HFF-Myc (cell line): ENCODE measurements around the gene SPRED2.

Source experiments
- DNase-seq: peaks from one replicate; pipeline ENCODE4 v3.0.0-alpha.2; 2011; ENCODE audit warnings: low read depth; ENCODE audit errors: extremely low read depth
- H3K4me3 ChIP-seq: replicated peaks from 2 replicates; pipeline ENCODE4 v1.5.1; 2011; ENCODE audit warnings: low read depth, mild to moderate bottlenecking, control low read depth, low read length
- CTCF ChIP-seq: IDR thresholded peaks from 2 replicates; pipeline ENCODE4 v1.5.1; 2012; ENCODE audit warnings: mild to moderate bottlenecking, low read depth, low read length, control low read depth; ENCODE audit errors: missing control alignments

SPRED2 gene

DNA sequence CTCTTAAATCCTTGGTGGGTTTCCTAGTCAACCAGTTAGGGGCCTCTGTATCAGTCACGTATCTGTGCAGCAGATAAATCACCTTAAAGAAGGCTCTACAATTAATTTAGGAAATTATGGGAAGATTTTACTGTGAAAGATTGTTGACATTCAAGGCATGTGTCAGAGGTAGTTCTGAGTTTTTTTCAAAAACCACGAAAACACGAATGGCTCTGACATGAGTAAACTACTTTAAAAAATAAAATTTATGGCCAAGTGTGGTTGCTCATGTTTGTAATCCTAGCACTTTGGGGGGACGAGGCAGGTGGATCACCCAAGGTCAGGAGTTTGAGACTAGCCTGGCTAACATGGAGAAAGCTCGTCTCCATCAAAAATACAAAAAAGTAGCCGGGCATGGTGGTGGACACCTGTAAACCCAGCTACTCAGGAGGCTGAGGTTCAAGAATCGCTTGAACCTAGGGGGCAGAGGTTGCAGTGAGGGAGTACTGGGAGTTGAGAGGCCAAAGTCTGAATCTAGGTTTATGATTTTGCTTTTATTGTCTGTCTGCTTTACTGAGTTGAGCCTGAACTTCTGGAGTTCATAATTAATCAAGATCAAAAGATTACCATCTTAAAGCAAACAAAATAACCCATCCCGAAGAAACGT is 77.1 kb downstream of the SPRED2 start:
- no peak overlapping the region for H3K4me3 ChIP-seq
- no peak for DNase-seq
- no peak for TF ChIP-seq CTCF

- DNase-seq, result no peak
- no peak overlapping the region for H3K4me3 ChIP-seq
- TF ChIP-seq CTCF, result no peak
Measured at GRCh38 chr2:65354773-65355172, 77.6 kb downstream of the SPRED2 start.

- no peak overlapping the region for H3K4me3 ChIP-seq
- no peak for DNase-seq
- TF ChIP-seq CTCF, result no peak
Measured at GRCh38 chr2:65353927-65354326, 78.5 kb downstream of the SPRED2 start.

DNA sequence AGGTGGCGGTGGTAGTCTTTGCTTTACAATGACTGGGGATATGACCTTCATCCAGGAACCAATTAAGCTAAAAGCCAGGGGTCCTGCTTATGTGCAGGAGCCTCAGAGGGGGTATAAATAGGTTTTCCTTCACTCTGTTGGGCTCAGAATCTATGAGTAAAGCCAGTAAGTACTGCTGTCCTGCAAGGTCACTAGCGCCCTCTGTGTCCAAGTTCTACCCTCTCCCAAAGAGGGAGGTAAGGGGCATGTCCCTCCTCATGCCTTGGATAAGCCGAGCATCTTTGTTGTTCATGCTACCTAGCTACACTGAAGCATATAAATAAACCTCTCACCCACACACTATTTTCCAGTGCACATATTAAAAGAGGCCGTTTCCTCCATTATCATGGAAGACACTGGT is 79.4 kb downstream of the SPRED2 start:
- DNase-seq, result no peak
- no peak for TF ChIP-seq CTCF
- H3K4me3 ChIP-seq, result no peak overlapping the region

- DNase-seq, result no peak
- H3K4me3 ChIP-seq, result no peak overlapping the region
- TF ChIP-seq CTCF, result no peak
Measured at GRCh38 chr2:65351948-65352595, 80.3 kb downstream of the SPRED2 start.

GRCh38 chr2:65351234-65351947 is 81.0 kb downstream of the SPRED2 start:
- H3K4me3 ChIP-seq, result no peak overlapping the region
- no peak for TF ChIP-seq CTCF
- DNase-seq, result no peak
